ENCODE measurements around the gene GPC6.

GRCh38 chr13:93226065-93226622, 463 bp upstream of the GPC6 start:
- TF ChIP-seq REST (IDR thresholded peaks at IDR 0.05; ENCODE audit: low read depth, low read length): no peak
- no peak for TF ChIP-seq FOXM1 (IDR thresholded peaks at IDR 0.05; ENCODE audit: low read depth)
- TF ChIP-seq CTCF (IDR thresholded peaks at IDR 0.05): no peak
- TF ChIP-seq RXRA (IDR thresholded peaks at IDR 0.05; ENCODE audit: borderline replicate concordance, low read depth): no peak
- TF ChIP-seq GATA2 (CRISPR knock-in tag; IDR thresholded peaks at IDR 0.05): no peak
- TF ChIP-seq YY1 (IDR thresholded peaks at IDR 0.05; ENCODE audit: low read depth): no peak
- no peak for TF ChIP-seq EZH2phosphoT487 (IDR thresholded peaks at IDR 0.05; ENCODE audit: borderline replicate concordance, low read depth)
- TF ChIP-seq TEAD4 (IDR thresholded peaks at IDR 0.05; ENCODE audit: borderline replicate concordance, insufficient read depth): no peak
- no peak for TF ChIP-seq MAX (IDR thresholded peaks at IDR 0.05; ENCODE audit: low read depth)
- TF ChIP-seq MEF2A (IDR thresholded peaks at IDR 0.05; ENCODE audit: borderline replicate concordance, low read depth): no peak
- no peak for TF ChIP-seq JUND (IDR thresholded peaks at IDR 0.05)
- no peak for TF ChIP-seq TAF1 (IDR thresholded peaks at IDR 0.05; ENCODE audit: borderline replicate concordance, low read depth, low read length)
- TF ChIP-seq ZBTB33 (IDR thresholded peaks at IDR 0.05; ENCODE audit: borderline replicate concordance, low read depth): no peak
- TF ChIP-seq SIN3A (IDR thresholded peaks at IDR 0.05; ENCODE audit: borderline replicate concordance, low read depth, low read length): no peak
